PC-9 (cell line): ENCODE data around the gene ATG9A. TPM values are rescaled to one million over a fixed set of nuclear protein-coding genes. Genes with fewer than 3 reads are reported as not detected.

Experiments
- BruUV-seq: library from RNA; stranded (reverse); fragments of 400-500 nt; replicated peaks from 2 replicates; lab custom pipeline; 2021; lab: Mats Ljungman, UMichigan
- CTCF ChIA-PET: fragments of 300-600 bp; sonication (Branson Sonifier 250); formaldehyde crosslinking; loops from one replicate; lab custom pipeline; 2022; ENCODE audit warnings: antibody characterized with exemption; lab: Charles Lee
- POLR2A ChIA-PET: fragments of 300-600 bp; sonication (Branson Sonifier 250); formaldehyde crosslinking; loops from one replicate; lab custom pipeline; 2022; ENCODE audit warnings: antibody characterized with exemption; ENCODE audit not compliant: unreplicated experiment; lab: Charles Lee
- DNase-seq, 2 experiments: peaks; one replicate each; pipeline versions ENCODE4 v3.0.0 to v3.0.0-alpha.2; 2015 to 2022; ENCODE audit warnings: mixed read lengths in 1 of 2
- H2AFZ ChIP-seq: fragments of 200-600 bp; sonication (generic); 2 replicates; pipeline ENCODE4 v1.8.1; 2017; ENCODE audit warnings: antibody characterized with exemption
- H3F3A ChIP-seq: fragments of 200-600 bp; sonication (generic); 2 replicates; pipeline ENCODE4 v1.8.1; 2017; ENCODE audit warnings: antibody characterized with exemption, mild to moderate bottlenecking, low read depth; ENCODE audit not compliant: insufficient read depth
- H3K27ac ChIP-seq: fragments of 200-600 bp; sonication (generic); 2 replicates; pipeline ENCODE4 v1.6.1; 2016; ENCODE audit warnings: mixed run types
- H3K27me3 ChIP-seq: fragments of 200-600 bp; sonication (generic); 2 replicates; pipeline ENCODE4 v1.6.1; 2016; ENCODE audit warnings: low read depth, mixed run types; ENCODE audit not compliant: insufficient read depth
- H3K36me3 ChIP-seq: fragments of 200-600 bp; sonication (generic); 2 replicates; pipeline ENCODE4 v1.6.1; 2016; ENCODE audit warnings: low read depth, mixed run types
- H3K4me1 ChIP-seq: fragments of 200-600 bp; sonication (generic); replicated peaks from 2 replicates; pipeline ENCODE4 v1.6.1; 2016; ENCODE audit warnings: mixed run types; ENCODE audit not compliant: insufficient read depth
- H3K4me2 ChIP-seq: fragments of 200-600 bp; sonication (generic); 2 replicates; pipeline ENCODE4 v1.6.1; 2017; ENCODE audit warnings: mixed run types
- H3K4me3 ChIP-seq: fragments of 200-600 bp; sonication (generic); 2 replicates; pipeline ENCODE4 v1.6.1; 2016; ENCODE audit warnings: mixed run types
- H3K79me2 ChIP-seq: fragments of 200-600 bp; sonication (generic); 2 replicates; pipeline ENCODE4 v1.6.1; 2017; ENCODE audit warnings: low read depth, mixed run types
- H3K9me2 ChIP-seq: fragments of 200-600 bp; sonication (generic); 2 replicates; pipeline ENCODE4 v1.8.1; 2017; ENCODE audit warnings: mild to moderate bottlenecking; ENCODE audit not compliant: insufficient read depth
- H3K9me3 ChIP-seq: fragments of 200-600 bp; sonication (generic); 2 replicates; pipeline ENCODE4 v1.8.1; 2016; ENCODE audit warnings: low read depth; ENCODE audit not compliant: insufficient read depth
- H4K20me1 ChIP-seq: fragments of 200-600 bp; sonication (generic); 2 replicates; pipeline ENCODE4 v1.8.1; 2017; ENCODE audit not compliant: insufficient read depth
- CTCF ChIP-seq: fragments of 200-600 bp; sonication (generic); conservative IDR thresholded peaks from 2 replicates; pipeline ENCODE4 v1.6.1; 2017; ENCODE audit warnings: mixed run types, antibody characterized with exemption, mild to moderate bottlenecking, moderate library complexity
- EZH2 ChIP-seq: fragments of 200-600 bp; sonication (generic); IDR thresholded peaks from 2 replicates; pipeline ENCODE4 v1.8.0; 2017; ENCODE audit warnings: antibody characterized with exemption, low read depth
- intact Hi-C: fragments of 100-400 bp; cut with micrococcal nuclease; formaldehyde crosslinking; loops from one replicate; pipeline ENCODE4 v1.10.0; 2022; ENCODE audit not compliant: unreplicated experiment
- total RNA-seq: library from RNA; stranded (reverse); gene quantifications from 2 replicates; pipeline ENCODE4 v1.2.3, GENCODE V29; 2021

The ATG9A gene
- total RNA-seq, 1 experiment from 2014 or later: 56.0 TPM

- ChIA-PET CTCF (interaction anchor here (0.6 to 2.3 kb wide), 3 partner anchors 17 to 705 kb away, joined by 4 to 13 read pairs (median 6); no protein-coding TSS in a partner anchor), POLR2A (interaction anchor here (0.5 to 1.2 kb wide), 5 partner anchors 23 to 59 kb away, joined by 3 to 15 read pairs (median 4); no protein-coding TSS in a partner anchor)
- no TSS peak for BruUV-seq
- Histone ChIP-seq H3F3A (peaks cover 38% of the 10 kb centered on the region), H3K9me2 (no peaks in the 10 kb centered on the region), H2AFZ (no peak overlapping the region), H3K9me3 (no peaks in the 10 kb centered on the region), H3K27ac (peak overlapping the region; percentile 51), H3K4me3 (peak overlapping the region; percentile 81; the same call in 1 of the 2 replicates), H3K4me1 (peaks cover 51% of the 10 kb centered on the region), H3K79me2 (0 out of 2 replicates have a peak, but pooled peaks cover 3% of the 10 kb centered on the region), H3K27me3 (no peaks in the 10 kb centered on the region), H4K20me1 (no peaks in the 10 kb centered on the region), H3K36me3 (no peaks in the 10 kb centered on the region), H3K4me2 (peak overlapping the region; percentile 93)
- peak; percentile 60 to 82 for DNase-seq
- intact Hi-C loops: loop anchor here (2.0 to 10.0 kb wide), 2 partner anchors 71 to 383 kb away; partner anchors contain the start of gene ZFAND2B
- TF ChIP-seq EZH2 (no peak), CTCF (peak; percentile 96)
These were observed 48.5 kb upstream of the ATG9A start for GRCh38 chr2:219277703-219278654.

GRCh38 chr2:219274361-219274921 lies 45.0 kb upstream of the ATG9A start:
- Histone ChIP-seq H2AFZ (no peak overlapping the region), H3K36me3 (no peaks in the 10 kb centered on the region), H3K4me3 (peak overlapping the region; percentile 18; the same call in 1 of the 2 replicates), H3K4me2 (peak overlapping the region; percentile 74), H3K27ac (peak overlapping the region; percentile 95), H3F3A (peaks cover 40% of the 10 kb centered on the region), H3K9me2 (no peaks in the 10 kb centered on the region), H3K4me1 (peaks cover 49% of the 10 kb centered on the region), H3K79me2 (no peaks in the 10 kb centered on the region), H4K20me1 (no peaks in the 10 kb centered on the region), H3K27me3 (no peaks in the 10 kb centered on the region), H3K9me3 (no peaks in the 10 kb centered on the region)
- intact Hi-C loops: loop anchor here (1.0 to 10.0 kb wide), 4 partner anchors 21 to 380 kb away; partner anchors contain the start of genes ABCB6, TUBA4A and TUBA4B
- CTCF ChIA-PET: interaction anchor here (0.5 to 1.5 kb wide), 3 partner anchors 21 to 231 kb away, joined by 3 to 13 read pairs (median 5); no protein-coding TSS in a partner anchor
- POLR2A ChIA-PET: interaction anchor here (0.5 to 1.2 kb wide), 8 partner anchors 12 to 102 kb away, joined by 3 to 19 read pairs (median 8); partner anchors contain the start of genes ANKZF1, ATG9A and CNPPD1
- BruUV-seq: TSS peak; percentile 86
- peak; percentile 82 to 90 for DNase-seq
- no peak for TF ChIP-seq EZH2

- BruUV-seq: no TSS peak
- POLR2A ChIA-PET: interaction anchor here (0.6 to 1.2 kb wide), 6 partner anchors 19 to 534 kb away, joined by 3 to 27 read pairs (median 8); partner anchors contain the start of genes ANKZF1, ATG9A, CNPPD1 and TUBA4B
- peak overlapping the region; percentile 74 for H3K4me2 ChIP-seq
These were observed 44.5 kb upstream of the ATG9A start for GRCh38 chr2:219273937-219274336.

More at GRCh38 chr2:219273937-219274336, 44.5 kb upstream of the ATG9A start:
- peak overlapping the region; percentile 18; the same call in 1 of the 2 replicates for H3K4me3 ChIP-seq
- H2AFZ ChIP-seq: no peak overlapping the region
- H3F3A ChIP-seq: peaks cover 40% of the 10 kb centered on the region
- no peaks in the 10 kb centered on the region for H3K9me2 ChIP-seq
- CTCF ChIA-PET: interaction anchor here (0.5 to 1.5 kb wide), 4 partner anchors 21 to 878 kb away, joined by 3 to 13 read pairs (median 4); no protein-coding TSS in a partner anchor
- no peaks in the 10 kb centered on the region for H4K20me1 ChIP-seq
- H3K79me2 ChIP-seq: no peaks in the 10 kb centered on the region
- intact Hi-C loops: loop anchor here (1.0 to 10.0 kb wide), 4 partner anchors 21 to 379 kb away; partner anchors contain the start of genes ABCB6, TUBA4A and TUBA4B
- H3K27me3 ChIP-seq: no peaks in the 10 kb centered on the region
- peak; percentile 88 to 91 for DNase-seq
- peaks cover 49% of the 10 kb centered on the region for H3K4me1 ChIP-seq
- no peaks in the 10 kb centered on the region for H3K36me3 ChIP-seq
- TF ChIP-seq CTCF: no peak
- no peak for TF ChIP-seq EZH2
- no peaks in the 10 kb centered on the region for H3K9me3 ChIP-seq
- peak overlapping the region; percentile 95 for H3K27ac ChIP-seq
